Adrenal gland (tissue), 5 donors: Measurements from ENCODE around the gene MAST4.

Experiments
- CTCF ChIP-seq, 6 experiments: fragments of 450-650 bp in 4 of 6; fragments of 200-600 bp in 2 of 6; sonication (generic) in 1 of 6; IDR thresholded peaks; 1 replicate in 5 of 6; 2 replicates in 1 of 6; pipeline versions ENCODE4 v1.5.1 to v1.8.0; 2016 to 2021; ENCODE audit warnings: antibody characterized with exemption in 6 of 6, mild to moderate bottlenecking in 2 of 6, moderate library complexity in 1 of 6
- POLR2A ChIP-seq, 2 donors: fragments of 450-650 bp; IDR thresholded peaks; one replicate each; pipeline ENCODE4 v1.6.1; 2017; ENCODE audit warnings: antibody characterized with exemption in 2 of 2, mild to moderate bottlenecking in 2 of 2, moderate library complexity in 1 of 2
- donor health status: DM: no; HTN: no; CAD: no.

GRCh38 chr5:66898241-66898995 is 302.2 kb downstream of the MAST4 start:
- no peak for TF ChIP-seq CTCF (IDR thresholded peaks at IDR 0.05)
- no peak for TF ChIP-seq POLR2A (IDR thresholded peaks at IDR 0.05)
